Liver (tissue), 3 donors: ENCODE data around the gene GLT6D1.

Source experiments
- ATF3 ChIP-seq: IDR thresholded peaks from 2 replicates; pipeline ENCODE4 v1.6.1; 2016; ENCODE audit warnings: antibody characterized with exemption
- CTCF ChIP-seq: fragments of 150-350 bp; IDR thresholded peaks from 2 replicates; pipeline ENCODE4 v1.5.1; 2017; ENCODE audit warnings: improper control_type of control experiment, low read depth, low read length; ENCODE audit not compliant: missing input control
- GABPA ChIP-seq, 2 donors: IDR thresholded peaks in 1 of 2; conservative IDR thresholded peaks in 1 of 2; 2 replicates each; pipeline ENCODE4 v1.6.1; 2016; ENCODE audit warnings: antibody characterized with exemption in 2 of 2, mild to moderate bottlenecking in 1 of 2, moderate library complexity in 1 of 2
- RAD21 ChIP-seq, 2 donors: IDR thresholded peaks; 2 replicates each; pipeline ENCODE4 v1.6.1; 2016; ENCODE audit warnings: antibody characterized with exemption in 2 of 2, mild to moderate bottlenecking in 2 of 2
- REST ChIP-seq: IDR thresholded peaks from 2 replicates; pipeline ENCODE4 v1.6.1; 2016; ENCODE audit warnings: antibody characterized with exemption, mild to moderate bottlenecking
- SP1 ChIP-seq: IDR thresholded peaks from 2 replicates; pipeline ENCODE4 v1.6.1; 2018; ENCODE audit warnings: antibody characterized with exemption, mild to moderate bottlenecking
- YY1 ChIP-seq: IDR thresholded peaks from 2 replicates; pipeline ENCODE4 v1.6.1; 2016; ENCODE audit warnings: antibody characterized with exemption, mild to moderate bottlenecking
- ZBTB33 ChIP-seq: IDR thresholded peaks from 2 replicates; pipeline ENCODE4 v1.6.1; 2016; ENCODE audit warnings: antibody characterized with exemption
- donor health status: healthy.
- donor health status: healthy.

GRCh38 chr9:135618866-135619598, 20.3 kb downstream of the GLT6D1 start:
- TF ChIP-seq CTCF, result no peak
- no peak for TF ChIP-seq GABPA (IDR thresholded peaks at IDR 0.05 in 1 of 2, conservative IDR thresholded peaks at IDR 0.05 in 1 of 2)
- TF ChIP-seq ATF3, result no peak
- TF ChIP-seq YY1, result no peak
- TF ChIP-seq RAD21 (IDR thresholded peaks at IDR 0.05), result no peak
- TF ChIP-seq REST, result no peak
- TF ChIP-seq ZBTB33, result no peak
- TF ChIP-seq SP1, result no peak
